Fibroblast of lung (primary cell): ENCODE results near the gene NRIP1. TPM values are rescaled to one million over a fixed set of nuclear protein-coding genes. Genes with fewer than 3 reads are reported as not detected.
A peak's percentile ranks its signal among the peaks of the same experiment; 100 is the strongest.

Source experiments
- DNase-seq, 2 donors: peaks; one replicate each; pipeline versions ENCODE4 v3.0.0 to v3.0.0-alpha.2; 2010; ENCODE audit warnings: low read depth in 2 of 2
- H2AFZ ChIP-seq: 2 replicates; pipeline ENCODE4 v1.5.1; 2012; ENCODE audit warnings: low read length, control low read depth, inconsistent platforms
- H3K27ac ChIP-seq: 2 replicates; pipeline ENCODE4 v1.5.1; 2011; ENCODE audit warnings: low read length, control low read depth; ENCODE audit not compliant: insufficient read depth
- H3K27me3 ChIP-seq: 2 replicates; pipeline ENCODE4 v1.5.1; 2011; ENCODE audit warnings: mild to moderate bottlenecking, low read length; ENCODE audit not compliant: control insufficient read depth, insufficient read depth
- H3K36me3 ChIP-seq: 2 replicates; pipeline ENCODE4 v1.5.1; 2011; ENCODE audit warnings: low read length; ENCODE audit not compliant: control insufficient read depth, insufficient read depth
- H3K4me1 ChIP-seq: 2 replicates; pipeline ENCODE4 v1.5.1; 2011; ENCODE audit warnings: low read length; ENCODE audit not compliant: control insufficient read depth, insufficient read depth; ENCODE audit errors: extremely low read depth
- H3K4me2 ChIP-seq: 2 replicates; pipeline ENCODE4 v1.5.1; 2011; ENCODE audit warnings: low read length, control low read depth; ENCODE audit not compliant: insufficient read depth; ENCODE audit errors: extremely low read depth
- H3K4me3 ChIP-seq, 4 experiments: fragments of 200-600 bp in 1 of 4; sonication (generic) in 1 of 4; replicated peaks in 1 of 4; 2 replicates each; pipeline ENCODE4 v1.5.1; 2011 to 2016; ENCODE audit warnings: low read length in 4 of 4, low read depth in 3 of 4, mild to moderate bottlenecking in 3 of 4, control low read depth in 2 of 4, inconsistent platforms in 1 of 4, mixed read lengths in 1 of 4; ENCODE audit not compliant: insufficient read depth in 1 of 4; ENCODE audit errors: control extremely low read depth in 1 of 4
- H3K79me2 ChIP-seq: 2 replicates; pipeline ENCODE4 v1.5.1; 2012; ENCODE audit warnings: mild to moderate bottlenecking, low read length, inconsistent platforms; ENCODE audit not compliant: control insufficient read depth, insufficient read depth
- H3K9ac ChIP-seq: 2 replicates; pipeline ENCODE4 v1.5.1; 2011; ENCODE audit warnings: mild to moderate bottlenecking, low read length, control low read depth; ENCODE audit not compliant: insufficient read depth
- H3K9me3 ChIP-seq: 2 replicates; pipeline ENCODE4 v1.5.1; 2012; ENCODE audit warnings: low read depth, low read length; ENCODE audit not compliant: control insufficient read depth, insufficient read depth
- H4K20me1 ChIP-seq: 2 replicates; pipeline ENCODE4 v1.5.1; 2011; ENCODE audit warnings: low read length; ENCODE audit not compliant: control insufficient read depth, insufficient read depth; ENCODE audit errors: extremely low read depth
- EZH2 ChIP-seq: IDR thresholded peaks from 2 replicates; pipeline ENCODE4 v1.5.1; 2012; ENCODE audit warnings: low read length, control low read depth, mild to moderate bottlenecking; ENCODE audit errors: missing control alignments
- polyA plus RNA-seq, 2 donors: library from polyadenylated mRNA; depleted of rRNA in 1 of 2; stranded (reverse) in 1 of 2; unstranded in 1 of 2; fragments of >200 nt; gene quantifications; 2 replicates each; pipeline ENCODE4 v1.2.1, GENCODE V29; 2011 to 2012; ENCODE audit warnings: missing spikeins in 1 of 2
- total RNA-seq: library from RNA; depleted of rRNA; stranded (reverse); fragments of >200 nt; gene quantifications from 2 replicates; pipeline ENCODE4 v1.2.1, GENCODE V29; 2014
- TF ChIP-seq, protein P1 (sequence below), 2 donors: IDR thresholded peaks in 1 of 2; conservative IDR thresholded peaks in 1 of 2; 1 replicate in 1 of 2; 2 replicates in 1 of 2; pipeline ENCODE4 v1.5.1; 2011 to 2012; ENCODE audit warnings: low read length in 2 of 2, control low read depth in 1 of 2, inconsistent platforms in 1 of 2, low read depth in 1 of 2, mild to moderate bottlenecking in 1 of 2

The NRIP1 gene
- total and polyA plus RNA-seq, 2 donors (not counting 1 experiment from before 2014, with no cell fraction given), result 17.8 to 24.8 TPM

DNA sequence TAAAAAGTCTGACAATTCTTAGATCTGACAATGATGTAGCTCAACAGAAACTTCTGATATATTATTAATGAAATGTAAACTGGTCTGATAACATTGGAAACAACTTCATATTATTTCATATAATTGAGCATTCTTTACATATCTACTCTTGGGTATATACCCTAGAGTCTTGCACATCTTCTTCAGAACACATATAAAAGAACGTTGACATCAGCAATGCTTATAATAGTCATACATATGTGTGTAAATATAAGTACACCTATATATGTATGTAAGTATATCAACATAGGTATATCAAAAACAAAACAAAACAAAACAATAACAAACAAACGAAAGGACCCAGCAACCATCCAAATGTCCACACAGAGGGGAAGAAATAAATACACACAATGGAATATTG, 38.4 kb downstream of the NRIP1 start:
- Histone ChIP-seq H3K9ac (no peak overlapping the region), H3K36me3 (no peaks in the 10 kb centered on the region), H3K4me3 (no peak overlapping the region), H3K9me3 (no peaks in the 10 kb centered on the region), H3K27ac (no peak overlapping the region), H3K4me1 (no peaks in the 10 kb centered on the region), H3K79me2 (peaks cover 75% of the 10 kb centered on the region), H3K4me2 (no peak overlapping the region), H3K27me3 (no peaks in the 10 kb centered on the region), H4K20me1 (no peaks in the 10 kb centered on the region), H2AFZ (no peak overlapping the region)
- TF ChIP-seq, protein P1, sequence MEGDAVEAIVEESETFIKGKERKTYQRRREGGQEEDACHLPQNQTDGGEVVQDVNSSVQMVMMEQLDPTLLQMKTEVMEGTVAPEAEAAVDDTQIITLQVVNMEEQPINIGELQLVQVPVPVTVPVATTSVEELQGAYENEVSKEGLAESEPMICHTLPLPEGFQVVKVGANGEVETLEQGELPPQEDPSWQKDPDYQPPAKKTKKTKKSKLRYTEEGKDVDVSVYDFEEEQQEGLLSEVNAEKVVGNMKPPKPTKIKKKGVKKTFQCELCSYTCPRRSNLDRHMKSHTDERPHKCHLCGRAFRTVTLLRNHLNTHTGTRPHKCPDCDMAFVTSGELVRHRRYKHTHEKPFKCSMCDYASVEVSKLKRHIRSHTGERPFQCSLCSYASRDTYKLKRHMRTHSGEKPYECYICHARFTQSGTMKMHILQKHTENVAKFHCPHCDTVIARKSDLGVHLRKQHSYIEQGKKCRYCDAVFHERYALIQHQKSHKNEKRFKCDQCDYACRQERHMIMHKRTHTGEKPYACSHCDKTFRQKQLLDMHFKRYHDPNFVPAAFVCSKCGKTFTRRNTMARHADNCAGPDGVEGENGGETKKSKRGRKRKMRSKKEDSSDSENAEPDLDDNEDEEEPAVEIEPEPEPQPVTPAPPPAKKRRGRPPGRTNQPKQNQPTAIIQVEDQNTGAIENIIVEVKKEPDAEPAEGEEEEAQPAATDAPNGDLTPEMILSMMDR (conservative IDR thresholded peaks at IDR 0.05 in 1 of 2, IDR thresholded peaks at IDR 0.05 in 1 of 2; ENCODE audit: low read depth in 1 of 2, low read length in 2 of 2), result no peak
- TF ChIP-seq EZH2, result no peak
- DNase-seq, result no peak

GRCh38 chr21:15023776-15024175, 41.0 kb downstream of the NRIP1 start:
- no peaks in the 10 kb centered on the region for H4K20me1 ChIP-seq

GRCh38 chr21:15022608-15023261, 42.1 kb downstream of the NRIP1 start:
- no peaks in the 10 kb centered on the region for H3K4me1 ChIP-seq
- peaks cover 80% of the 10 kb centered on the region for H3K79me2 ChIP-seq
- TF ChIP-seq, protein P1 (conservative IDR thresholded peaks at IDR 0.05 in 1 of 2, IDR thresholded peaks at IDR 0.05 in 1 of 2; ENCODE audit: low read depth in 1 of 2, low read length in 2 of 2), result no peak
- no peak for TF ChIP-seq EZH2
- no peak overlapping the region for H3K4me3 ChIP-seq
- H3K9ac ChIP-seq, result no peak overlapping the region
- H3K9me3 ChIP-seq, result no peaks in the 10 kb centered on the region
- no peak overlapping the region for H2AFZ ChIP-seq
- no peaks in the 10 kb centered on the region for H3K36me3 ChIP-seq
- H4K20me1 ChIP-seq, result no peaks in the 10 kb centered on the region
- H3K27me3 ChIP-seq, result no peaks in the 10 kb centered on the region
- no peak overlapping the region for H3K4me2 ChIP-seq
- peak in 1 of 2 donors; percentile 40 for DNase-seq
- H3K27ac ChIP-seq, result no peak overlapping the region

More at GRCh38 chr21:15023776-15024175, 41.0 kb downstream of the NRIP1 start:
- H3K79me2 ChIP-seq, result peaks cover 77% of the 10 kb centered on the region
- H3K9me3 ChIP-seq, result no peaks in the 10 kb centered on the region
- no peak overlapping the region for H3K4me3 ChIP-seq
- no peaks in the 10 kb centered on the region for H3K4me1 ChIP-seq
- H3K27ac ChIP-seq, result no peak overlapping the region
- no peak overlapping the region for H3K4me2 ChIP-seq
- DNase-seq, result peak in 1 of 2 donors; percentile 19
- H3K27me3 ChIP-seq, result no peaks in the 10 kb centered on the region
- no peaks in the 10 kb centered on the region for H3K36me3 ChIP-seq
- H3K9ac ChIP-seq, result no peak overlapping the region
- no peak for TF ChIP-seq EZH2
- TF ChIP-seq, protein P1 (conservative IDR thresholded peaks at IDR 0.05 in 1 of 2, IDR thresholded peaks at IDR 0.05 in 1 of 2; ENCODE audit: low read depth in 1 of 2, low read length in 2 of 2), result no peak
- H2AFZ ChIP-seq, result no peak overlapping the region
